HepG2 (cell line): ENCODE results near the gene CDH2.

Experiments used
- MAFG ChIP-seq: sonication (generic); formaldehyde crosslinking; IDR thresholded peaks from 2 replicates; pipeline ENCODE4 v1.5.1; 2020; ENCODE audit warnings: mild to moderate bottlenecking, missing genetic modification reagents
- MTERF4 ChIP-seq: sonication (generic); formaldehyde crosslinking; IDR thresholded peaks from 2 replicates; pipeline ENCODE4 v1.8.0; 2023; ENCODE audit warnings: mild to moderate bottlenecking, missing genetic modification reagents
- PHF21A ChIP-seq: sonication (generic); formaldehyde crosslinking; IDR thresholded peaks from 2 replicates; pipeline ENCODE4 v1.5.0; 2020; ENCODE audit warnings: mild to moderate bottlenecking, missing genetic modification reagents

- TF ChIP-seq PHF21A, result no peak
- no peak for TF ChIP-seq MAFG
- no peak for TF ChIP-seq MTERF4 (CRISPR knock-in tag)
Observed at GRCh38 chr18:28112056-28112470, 64.9 kb downstream of the CDH2 start.
